OCI-LY3 (cell line): ENCODE measurements around the gene ZNF555.

ENCODE experiments used
- H2AFZ ChIP-seq: fragments of 200-600, 300-600 bp; shearing (Covaris generic); 2 replicates; pipeline ENCODE4 v1.6.0; 2014; ENCODE audit warnings: antibody characterized with exemption, low read depth, low read length
- H3K27ac ChIP-seq: fragments of 200-600, 300-600 bp; sonication (generic); 2 replicates; pipeline ENCODE4 v1.5.1; 2014; ENCODE audit warnings: mild to moderate bottlenecking, low read length, moderate library complexity, mixed read lengths
- H3K27me3 ChIP-seq: fragments of 200-600, 300-600 bp; sonication (generic); 2 replicates; pipeline ENCODE4 v1.6.1; 2014; ENCODE audit warnings: low read depth, low read length, mixed read lengths
- H3K36me3 ChIP-seq: fragments of 200-600, 300-600 bp; sonication (generic); replicated peaks from 2 replicates; pipeline ENCODE3; 2014; ENCODE audit warnings: low read depth, low read length, mixed read lengths
- H3K4me1 ChIP-seq: fragments of 300-600, 200-600 bp; sonication (generic); 2 replicates; pipeline ENCODE4 v1.6.1; 2014; ENCODE audit warnings: low read length, mixed read lengths
- H3K4me2 ChIP-seq: fragments of 200-600, 300-600 bp; sonication (generic); 2 replicates; pipeline ENCODE4 v1.6.1; 2014; ENCODE audit warnings: low read length, mixed read lengths
- H3K4me3 ChIP-seq: fragments of 300-600, 200-600 bp; sonication (generic); 2 replicates; pipeline ENCODE4 v1.5.1; 2014; ENCODE audit warnings: antibody characterized with exemption, mild to moderate bottlenecking, low read length, moderate library complexity
- H3K79me2 ChIP-seq: fragments of 300-600, 200-600 bp; shearing (Covaris generic); 2 replicates; pipeline ENCODE4 v1.6.1; 2014; ENCODE audit warnings: mild to moderate bottlenecking, low read length, mixed read lengths
- H3K9ac ChIP-seq: fragments of 300-600, 200-600 bp; shearing (Covaris generic); 2 replicates; pipeline ENCODE4 v1.6.0; 2014; ENCODE audit warnings: mild to moderate bottlenecking, low read length, moderate library complexity
- H3K9me3 ChIP-seq: fragments of 200-600, 300-600 bp; shearing (Covaris generic); 2 replicates; pipeline ENCODE4 v1.6.1; 2014; ENCODE audit warnings: low read length, mixed read lengths; ENCODE audit not compliant: insufficient read depth
- H4K20me1 ChIP-seq: fragments of 200-600, 300-600 bp; sonication (generic); 2 replicates; pipeline ENCODE4 v1.6.1; 2016; ENCODE audit warnings: low read length, mixed read lengths; ENCODE audit not compliant: insufficient read depth
- EZH2phosphoT487 ChIP-seq: fragments of 200-600 bp; shearing (Covaris generic); IDR thresholded peaks from 2 replicates; pipeline ENCODE4 v1.6.1; 2018; ENCODE audit warnings: antibody characterized with exemption, mixed run types, low read depth
- TF ChIP-seq, protein P1 (sequence below): fragments of 200-600, 300-600 bp; sonication (generic); IDR thresholded peaks from 2 replicates; pipeline ENCODE4 v1.5.1; 2014; ENCODE audit warnings: antibody characterized with exemption, low read length, low read depth

Gene ZNF555

DNA sequence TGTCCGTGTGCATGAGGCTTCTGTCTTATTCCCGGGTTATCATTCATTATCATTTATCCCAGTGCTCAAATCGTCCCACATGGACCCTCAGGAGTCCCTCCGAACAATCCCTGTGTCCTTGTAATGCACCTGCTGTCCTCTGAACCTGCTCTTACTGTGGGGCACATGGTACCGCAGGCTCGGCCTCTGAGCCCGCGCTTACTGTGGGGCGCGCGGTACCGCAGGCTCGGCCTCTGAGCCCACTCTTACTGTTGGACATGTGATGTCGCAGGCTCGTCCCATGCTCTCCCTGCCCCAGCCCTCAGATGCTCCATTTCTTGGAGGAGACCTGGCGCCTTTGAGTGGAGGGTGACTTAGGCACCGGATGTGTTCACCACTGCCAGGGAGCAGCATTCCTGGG lies 38.4 kb upstream of the ZNF555 start:
- H3K9ac ChIP-seq: no peak overlapping the region
- no peak overlapping the region for H3K4me3 ChIP-seq
- H2AFZ ChIP-seq: no peak overlapping the region
- no peaks in the 10 kb centered on the region for H3K9me3 ChIP-seq
- peaks cover 79% of the 10 kb centered on the region for H3K36me3 ChIP-seq
- no peak overlapping the region for H3K4me2 ChIP-seq
- TF ChIP-seq EZH2phosphoT487: no peak
- TF ChIP-seq, protein P1, sequence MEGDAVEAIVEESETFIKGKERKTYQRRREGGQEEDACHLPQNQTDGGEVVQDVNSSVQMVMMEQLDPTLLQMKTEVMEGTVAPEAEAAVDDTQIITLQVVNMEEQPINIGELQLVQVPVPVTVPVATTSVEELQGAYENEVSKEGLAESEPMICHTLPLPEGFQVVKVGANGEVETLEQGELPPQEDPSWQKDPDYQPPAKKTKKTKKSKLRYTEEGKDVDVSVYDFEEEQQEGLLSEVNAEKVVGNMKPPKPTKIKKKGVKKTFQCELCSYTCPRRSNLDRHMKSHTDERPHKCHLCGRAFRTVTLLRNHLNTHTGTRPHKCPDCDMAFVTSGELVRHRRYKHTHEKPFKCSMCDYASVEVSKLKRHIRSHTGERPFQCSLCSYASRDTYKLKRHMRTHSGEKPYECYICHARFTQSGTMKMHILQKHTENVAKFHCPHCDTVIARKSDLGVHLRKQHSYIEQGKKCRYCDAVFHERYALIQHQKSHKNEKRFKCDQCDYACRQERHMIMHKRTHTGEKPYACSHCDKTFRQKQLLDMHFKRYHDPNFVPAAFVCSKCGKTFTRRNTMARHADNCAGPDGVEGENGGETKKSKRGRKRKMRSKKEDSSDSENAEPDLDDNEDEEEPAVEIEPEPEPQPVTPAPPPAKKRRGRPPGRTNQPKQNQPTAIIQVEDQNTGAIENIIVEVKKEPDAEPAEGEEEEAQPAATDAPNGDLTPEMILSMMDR: no peak
- peaks cover 6% of the 10 kb centered on the region for H4K20me1 ChIP-seq
- no peaks in the 10 kb centered on the region for H3K4me1 ChIP-seq
- H3K27ac ChIP-seq: no peak overlapping the region
- peaks cover 22% of the 10 kb centered on the region; the same call in 1 of the 2 replicates for H3K79me2 ChIP-seq
- no peaks in the 10 kb centered on the region for H3K27me3 ChIP-seq

DNA sequence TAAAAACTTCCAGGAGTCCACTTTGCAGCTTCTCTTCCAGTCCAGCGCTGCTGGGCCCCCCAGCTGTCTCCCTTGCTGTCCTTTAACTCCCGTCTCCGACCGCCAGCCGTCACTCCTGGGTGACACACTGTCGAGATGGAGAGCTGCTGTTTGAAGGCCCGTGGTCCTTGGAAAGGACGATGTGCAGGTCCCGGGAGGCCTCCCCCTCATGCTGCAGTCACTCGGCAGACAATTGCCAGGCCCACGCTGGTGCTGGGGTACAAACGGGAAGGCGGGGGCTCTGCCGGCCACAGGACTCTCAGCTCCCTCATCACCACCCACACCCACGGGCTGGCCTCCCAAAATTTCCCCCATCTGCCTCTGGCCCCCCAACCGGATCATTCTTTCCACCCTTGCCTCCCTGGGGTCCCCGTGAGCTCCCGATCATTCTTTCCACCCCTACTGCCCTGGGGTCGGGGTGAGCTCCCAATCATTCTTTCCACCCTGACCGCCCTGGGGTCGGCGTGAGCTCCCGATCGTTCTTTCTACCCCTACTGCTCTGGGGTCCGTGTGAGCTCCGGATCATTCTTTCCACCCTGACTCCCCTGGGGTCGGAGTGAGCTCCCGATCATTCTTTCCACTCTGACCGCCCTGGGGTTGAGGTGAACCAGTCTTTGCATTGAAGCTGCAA lies 37.7 kb upstream of the ZNF555 start:
- Histone ChIP-seq H2AFZ (no peak overlapping the region), H3K79me2 (peaks cover 20% of the 10 kb centered on the region; the same call in 1 of the 2 replicates), H4K20me1 (peaks cover 6% of the 10 kb centered on the region), H3K36me3 (peaks cover 81% of the 10 kb centered on the region), H3K27ac (no peak overlapping the region), H3K4me2 (no peak overlapping the region), H3K4me3 (no peak overlapping the region), H3K4me1 (no peaks in the 10 kb centered on the region), H3K9me3 (no peaks in the 10 kb centered on the region), H3K27me3 (no peaks in the 10 kb centered on the region), H3K9ac (no peak overlapping the region)
- TF ChIP-seq EZH2phosphoT487: no peak
- TF ChIP-seq, protein P1: no peak

DNA sequence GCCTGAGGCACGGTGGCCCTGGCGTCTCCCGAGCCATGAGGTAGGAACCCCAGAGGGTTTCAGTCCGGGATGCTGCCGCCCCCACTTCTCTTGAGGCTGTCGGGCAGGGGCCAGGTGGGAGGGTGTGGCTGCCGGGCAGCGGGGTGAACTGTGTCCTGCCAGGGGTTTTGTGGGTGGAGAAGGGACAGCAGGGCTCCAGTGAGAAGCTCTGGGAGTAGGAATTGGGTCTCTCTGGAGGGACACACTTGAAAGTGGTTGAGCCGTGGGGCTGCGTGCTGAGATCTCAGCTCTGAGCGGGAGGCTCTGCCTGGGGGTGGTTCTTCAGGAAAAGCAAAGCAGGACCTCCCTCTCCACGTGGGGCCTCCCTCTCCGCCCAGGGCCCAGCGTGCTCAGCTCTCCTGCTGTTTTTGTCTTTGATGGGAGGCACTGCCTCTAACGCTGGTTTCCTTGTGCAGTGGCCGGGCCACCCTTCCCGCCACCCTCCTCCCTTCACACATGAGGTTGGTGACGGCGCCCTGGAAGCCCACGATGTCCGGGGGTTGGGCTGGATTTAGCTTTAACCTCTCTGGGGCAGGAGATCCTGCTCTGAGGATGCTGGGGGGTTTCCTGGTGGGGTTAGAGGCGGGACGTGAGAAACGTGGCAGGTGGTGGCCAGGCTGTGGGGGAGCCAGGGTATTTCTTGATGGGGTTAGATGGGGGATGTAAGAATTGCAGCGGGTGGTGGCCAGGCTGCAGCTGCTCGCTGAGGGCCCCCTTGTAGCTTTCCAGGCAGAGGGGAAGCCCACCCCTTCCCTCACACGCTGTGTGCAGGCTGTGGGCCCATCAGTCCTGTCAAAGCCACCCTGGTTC lies 36.9 kb upstream of the ZNF555 start:
- H3K36me3 ChIP-seq: peaks cover 85% of the 10 kb centered on the region
- no peak overlapping the region for H3K27ac ChIP-seq
- H3K79me2 ChIP-seq: peaks cover 19% of the 10 kb centered on the region; the same call in 1 of the 2 replicates
- H3K4me2 ChIP-seq: no peak overlapping the region
- no peak overlapping the region for H2AFZ ChIP-seq
- no peak overlapping the region for H3K9ac ChIP-seq
- no peak overlapping the region for H3K4me3 ChIP-seq
- peaks cover 6% of the 10 kb centered on the region for H4K20me1 ChIP-seq
- H3K4me1 ChIP-seq: no peaks in the 10 kb centered on the region
- TF ChIP-seq EZH2phosphoT487: no peak
- TF ChIP-seq, protein P1: no peak
- no peaks in the 10 kb centered on the region for H3K27me3 ChIP-seq
- no peaks in the 10 kb centered on the region for H3K9me3 ChIP-seq

GRCh38 chr19:2805261-2805900 lies 35.9 kb upstream of the ZNF555 start:
- Histone ChIP-seq H3K4me3 (no peak overlapping the region), H4K20me1 (peaks cover 6% of the 10 kb centered on the region), H3K4me1 (no peaks in the 10 kb centered on the region), H3K27me3 (no peaks in the 10 kb centered on the region), H3K9ac (no peak overlapping the region), H2AFZ (no peak overlapping the region), H3K36me3 (peaks cover 85% of the 10 kb centered on the region), H3K9me3 (no peaks in the 10 kb centered on the region), H3K27ac (no peak overlapping the region), H3K4me2 (no peak overlapping the region), H3K79me2 (peaks cover 19% of the 10 kb centered on the region; the same call in 1 of the 2 replicates)
- TF ChIP-seq, protein P1: no peak
- no peak for TF ChIP-seq EZH2phosphoT487
